ENCODE results near the gene PARK7. TPM values are rescaled to one million over a fixed set of nuclear protein-coding genes. Genes with fewer than 3 reads are reported as not detected.
"Not testable (repeated sequence)": the region's sequence is repeated elsewhere in the genome, so short reads cannot be mapped to it uniquely, and the experiment has no call there.

PARK7 gene
- total and polyA plus RNA-seq, 4 donors, result 192 to 503 (median 262) TPM

DNA sequence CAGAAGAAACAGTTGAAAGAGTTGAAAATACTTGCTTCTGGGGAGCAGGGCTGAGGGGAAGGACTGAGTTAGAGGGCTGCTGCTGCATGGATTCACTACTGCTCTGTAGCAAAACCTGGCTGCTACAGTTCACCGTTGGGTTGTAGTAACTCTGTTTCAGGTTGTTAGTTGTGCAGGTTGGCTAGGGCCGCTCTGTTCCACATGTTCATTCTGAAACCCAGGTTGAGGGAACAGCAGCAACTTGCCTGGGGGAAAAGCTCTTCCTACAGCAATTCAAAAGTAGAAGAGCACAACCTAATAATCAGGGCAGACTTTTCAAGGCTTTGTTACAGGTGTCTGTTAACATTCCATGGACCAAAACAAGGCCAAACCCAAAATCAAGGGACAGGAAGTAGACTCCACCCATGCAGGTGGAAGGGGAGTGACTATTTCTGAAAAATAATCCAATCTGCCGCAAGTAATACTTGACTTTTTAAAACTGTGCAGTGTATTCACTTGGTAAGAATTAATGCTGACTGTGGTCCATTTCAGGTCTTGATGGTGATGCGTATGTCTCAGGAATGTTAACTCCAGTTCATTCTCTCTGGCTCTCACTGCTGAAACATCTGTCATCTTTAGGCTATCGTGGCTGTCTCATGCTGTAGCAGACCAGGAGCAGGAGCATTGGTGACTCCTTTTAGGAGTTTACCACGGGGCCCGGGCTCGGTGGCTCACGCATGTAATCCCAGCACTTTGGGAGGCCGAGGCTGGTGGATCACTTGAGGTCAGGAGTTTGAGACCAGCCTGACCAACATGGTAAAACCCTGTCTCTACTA lies 5.1 kb upstream of the PARK7 start:
- no peaks in the 10 kb centered on the region for H3K9me3 ChIP-seq (ENCODE audit: control insufficient read depth, low read length)
- no peak for ATAC-seq (ENCODE audit: low FRiP score)

DNA sequence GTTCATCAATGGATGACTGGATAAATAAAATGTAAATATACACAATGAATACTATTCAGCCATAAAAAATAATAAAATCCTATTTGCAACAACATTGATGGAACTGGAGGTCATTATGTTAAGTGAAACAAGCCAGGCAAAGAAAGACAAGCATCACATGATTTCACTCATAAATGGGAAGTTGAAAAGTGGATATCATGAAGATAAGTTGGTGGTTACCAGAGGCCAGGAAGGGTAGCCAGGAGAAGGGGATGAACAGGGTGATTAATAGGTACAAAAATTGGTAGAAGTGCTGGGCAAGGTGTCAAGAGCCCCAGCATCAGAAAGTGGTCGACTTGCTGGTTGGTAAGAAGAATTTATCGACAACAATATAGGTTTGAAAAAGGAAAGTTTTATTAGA lies 1.3 kb upstream of the PARK7 start:
- WGBS, 2 donors, result 89 to 92% methylated on average over 2 of the region's 2 CpGs
- ATAC-seq (ENCODE audit: low FRiP score), result no peak
- intact Hi-C loops (cut with DNase I), result no loop called here
- no peak overlapping the region for H3K4me3 ChIP-seq (ENCODE audit: low read length in 2 of 2)
- no peaks in the 10 kb centered on the region for H3K27me3 ChIP-seq (ENCODE audit: control insufficient read depth in 1 of 2, insufficient read depth in 2 of 2, low read length in 1 of 2)
- H3K4me1 ChIP-seq (ENCODE audit: control insufficient read depth in 1 of 2, insufficient read depth in 2 of 2, low read length in 2 of 2), result no peaks in the 10 kb centered on the region
- DNase-seq, result no peak
- no peaks in the 10 kb centered on the region for H3K36me3 ChIP-seq (ENCODE audit: control insufficient read depth in 1 of 2, insufficient read depth in 2 of 2, low read length in 1 of 2)
- H3K27ac ChIP-seq (ENCODE audit: low read depth in 1 of 2, low read length in 2 of 2), result no peak overlapping the region
- H3K9me3 ChIP-seq (ENCODE audit: control insufficient read depth, low read length), result no peaks in the 10 kb centered on the region

More for the DNA sequence above, 5.1 kb upstream of the PARK7 start:
- Histone ChIP-seq H3K27me3 (ENCODE audit: control insufficient read depth in 1 of 2, insufficient read depth in 2 of 2, low read length in 1 of 2) (no peaks in the 10 kb centered on the region), H3K4me3 (ENCODE audit: low read length in 2 of 2) (no peak overlapping the region), H3K4me1 (ENCODE audit: control insufficient read depth in 1 of 2, insufficient read depth in 2 of 2, low read length in 2 of 2) (no peaks in the 10 kb centered on the region), H3K36me3 (ENCODE audit: control insufficient read depth in 1 of 2, insufficient read depth in 2 of 2, low read length in 1 of 2) (no peaks in the 10 kb centered on the region), H3K27ac (ENCODE audit: low read depth in 1 of 2, low read length in 2 of 2) (no peak overlapping the region)
- intact Hi-C loops (cut with DNase I), result no loop called here
- no peak for DNase-seq
- 81 to 82% methylated on average over 10 of the region's 10 CpGs for WGBS, 2 donors

DNA sequence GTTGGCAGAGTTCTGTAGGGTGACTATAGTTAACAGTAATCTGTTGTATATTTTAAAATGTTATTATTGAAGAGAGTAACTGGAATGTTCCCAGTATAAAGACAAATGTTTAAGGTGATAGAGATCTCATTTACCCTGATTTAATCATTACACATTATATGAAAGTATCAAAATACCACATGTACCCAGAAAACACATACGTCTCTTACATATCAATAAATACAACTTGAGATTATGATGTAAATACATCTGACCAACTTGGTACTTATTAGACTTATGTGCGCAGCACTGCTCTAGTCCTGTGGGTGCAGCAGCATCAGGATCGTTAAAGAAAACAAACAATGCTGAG lies 670 bp upstream of the PARK7 start:
- no peaks in the 10 kb centered on the region for H3K36me3 ChIP-seq (ENCODE audit: control insufficient read depth in 1 of 2, insufficient read depth in 2 of 2, low read length in 1 of 2)
- H3K27me3 ChIP-seq (ENCODE audit: control insufficient read depth in 1 of 2, insufficient read depth in 2 of 2, low read length in 1 of 2), result no peaks in the 10 kb centered on the region
- peak overlapping the region; percentile 13 to 65 for H3K4me3 ChIP-seq (ENCODE audit: low read length in 2 of 2)
- H3K4me1 ChIP-seq (ENCODE audit: control insufficient read depth in 1 of 2, insufficient read depth in 2 of 2, low read length in 2 of 2), result no peaks in the 10 kb centered on the region
- DNase-seq (no peak), ATAC-seq (ENCODE audit: low FRiP score) (no peak)
- peak overlapping the region; percentile 10 to 78 for H3K27ac ChIP-seq (ENCODE audit: low read depth in 1 of 2, low read length in 2 of 2)
- no peaks in the 10 kb centered on the region for H3K9me3 ChIP-seq (ENCODE audit: control insufficient read depth, low read length)
- intact Hi-C loops (cut with DNase I), result no loop called here
- 0% methylated on average over 3 of the region's 3 CpGs for WGBS, 2 donors

DNA sequence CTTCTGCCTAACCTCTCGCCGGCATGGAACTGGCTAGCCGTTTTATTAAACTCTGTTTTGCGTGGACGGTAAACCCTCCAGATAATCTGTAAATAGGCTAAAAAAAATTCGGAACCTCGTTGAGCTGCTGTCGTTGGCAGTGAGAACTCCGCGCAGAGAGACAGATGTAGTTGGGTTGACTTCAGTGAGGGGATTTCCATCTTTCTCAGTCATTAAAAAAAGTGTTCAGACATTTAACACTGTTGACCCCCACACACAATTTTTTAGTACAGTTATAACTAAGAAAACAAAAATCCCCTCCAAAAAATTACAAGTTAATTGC lies 464 bp downstream of the PARK7 start:
- intact Hi-C loops (cut with DNase I), result no loop called here
- no peak for ATAC-seq (ENCODE audit: low FRiP score)
- no peaks in the 10 kb centered on the region for H3K4me1 ChIP-seq (ENCODE audit: control insufficient read depth in 1 of 2, insufficient read depth in 2 of 2, low read length in 2 of 2)
- H3K4me3 ChIP-seq (ENCODE audit: low read length in 2 of 2), result peak overlapping the region; percentile 61 to 87
- peak overlapping the region in 1 of 2 donors; percentile 90 for H3K27ac ChIP-seq (ENCODE audit: low read depth in 1 of 2, low read length in 2 of 2)
- no peak for DNase-seq
- peaks cover 0 to 4% of the 10 kb centered on the region in 2 donors for H3K36me3 ChIP-seq (ENCODE audit: control insufficient read depth in 1 of 2, insufficient read depth in 2 of 2, low read length in 1 of 2)
- no peaks in the 10 kb centered on the region for H3K27me3 ChIP-seq (ENCODE audit: control insufficient read depth in 1 of 2, insufficient read depth in 2 of 2, low read length in 1 of 2)
- no peaks in the 10 kb centered on the region for H3K9me3 ChIP-seq (ENCODE audit: control insufficient read depth, low read length)
- WGBS, 2 donors, result 0% methylated on average over 10 of the region's 10 CpGs

DNA sequence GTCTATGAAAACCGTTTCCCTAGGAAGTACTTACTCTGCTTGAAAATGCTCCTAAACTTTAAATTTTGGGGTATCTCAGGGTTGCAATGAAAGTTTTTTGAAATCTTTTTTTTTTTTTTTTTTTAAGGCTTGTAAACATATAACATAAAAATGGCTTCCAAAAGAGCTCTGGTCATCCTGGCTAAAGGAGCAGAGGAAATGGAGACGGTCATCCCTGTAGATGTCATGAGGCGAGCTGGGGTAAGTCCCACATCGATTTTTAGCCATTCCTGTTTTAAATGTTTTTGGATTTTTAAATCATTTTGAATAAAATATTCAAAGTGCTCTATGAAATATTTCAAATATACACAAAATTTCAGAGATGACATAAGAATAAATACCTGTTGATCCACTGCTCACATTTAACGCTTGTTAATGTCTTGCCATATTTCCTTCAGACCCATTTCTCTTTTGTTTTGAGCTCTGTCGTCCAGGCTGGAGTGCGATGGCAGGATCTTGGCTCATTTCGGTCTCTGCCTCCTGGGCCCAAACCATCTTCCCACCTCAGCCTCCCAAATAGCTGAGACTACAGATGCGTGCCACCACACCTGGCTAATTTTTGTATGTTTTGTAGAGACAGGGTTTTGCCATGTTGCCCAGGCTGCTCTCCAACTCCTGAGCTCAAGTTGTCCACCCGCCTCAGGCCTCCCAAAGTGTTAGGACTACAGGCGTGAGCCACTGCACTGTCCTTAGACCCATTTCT lies 1.3 kb downstream of the PARK7 start:
- H3K4me1 ChIP-seq (ENCODE audit: control insufficient read depth in 1 of 2, insufficient read depth in 2 of 2, low read length in 2 of 2), result peaks cover 0 to 3% of the 10 kb centered on the region in 2 donors
- H3K4me3 ChIP-seq (ENCODE audit: low read length in 2 of 2), result no peak overlapping the region
- peak overlapping the region in 1 of 2 donors; percentile 41 for H3K27ac ChIP-seq (ENCODE audit: low read depth in 1 of 2, low read length in 2 of 2)
- no peaks in the 10 kb centered on the region for H3K9me3 ChIP-seq (ENCODE audit: control insufficient read depth, low read length)
- 84 to 86% methylated on average over 11 of the region's 11 CpGs for WGBS, 2 donors
- peaks cover 0 to 4% of the 10 kb centered on the region in 2 donors for H3K36me3 ChIP-seq (ENCODE audit: control insufficient read depth in 1 of 2, insufficient read depth in 2 of 2, low read length in 1 of 2)
- intact Hi-C loops (cut with DNase I), result no loop called here
- ATAC-seq (ENCODE audit: low FRiP score) (no peak), DNase-seq (no peak)
- no peaks in the 10 kb centered on the region for H3K27me3 ChIP-seq (ENCODE audit: control insufficient read depth in 1 of 2, insufficient read depth in 2 of 2, low read length in 1 of 2)

DNA sequence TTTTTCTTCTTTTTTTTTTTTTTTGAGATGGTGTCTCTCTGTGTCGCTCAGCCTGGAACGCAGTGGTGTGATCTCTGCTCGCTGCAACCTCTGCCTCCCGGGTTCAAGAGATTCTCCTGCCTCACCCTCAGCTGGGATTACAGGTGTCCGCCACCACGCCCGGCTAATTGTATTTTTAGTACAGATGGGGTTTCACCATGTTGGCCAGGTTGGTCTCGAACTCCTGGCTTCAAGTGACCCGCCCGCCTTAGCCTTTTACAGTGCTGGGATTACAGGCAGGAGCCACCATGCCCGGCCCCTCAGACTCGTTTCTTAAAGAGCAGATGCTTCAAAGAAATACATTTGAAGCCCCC lies 1.8 kb downstream of the PARK7 start:
- H3K4me3 ChIP-seq (ENCODE audit: low read length in 2 of 2); H3K27me3 ChIP-seq (ENCODE audit: control insufficient read depth in 1 of 2, insufficient read depth in 2 of 2, low read length in 1 of 2); intact Hi-C loops (cut with DNase I); H3K9me3 ChIP-seq (ENCODE audit: control insufficient read depth, low read length); H3K4me1 ChIP-seq (ENCODE audit: control insufficient read depth in 1 of 2, insufficient read depth in 2 of 2, low read length in 2 of 2); DNase-seq; ATAC-seq (ENCODE audit: low FRiP score); H3K36me3 ChIP-seq (ENCODE audit: control insufficient read depth in 1 of 2, insufficient read depth in 2 of 2, low read length in 1 of 2): not testable (repeated sequence)
- 94 to 95% methylated on average over 12 of the region's 12 CpGs for WGBS, 2 donors
- H3K27ac ChIP-seq (ENCODE audit: low read depth in 1 of 2, low read length in 2 of 2), result peak overlapping the region in 1 of 2 donors; percentile 7

DNA sequence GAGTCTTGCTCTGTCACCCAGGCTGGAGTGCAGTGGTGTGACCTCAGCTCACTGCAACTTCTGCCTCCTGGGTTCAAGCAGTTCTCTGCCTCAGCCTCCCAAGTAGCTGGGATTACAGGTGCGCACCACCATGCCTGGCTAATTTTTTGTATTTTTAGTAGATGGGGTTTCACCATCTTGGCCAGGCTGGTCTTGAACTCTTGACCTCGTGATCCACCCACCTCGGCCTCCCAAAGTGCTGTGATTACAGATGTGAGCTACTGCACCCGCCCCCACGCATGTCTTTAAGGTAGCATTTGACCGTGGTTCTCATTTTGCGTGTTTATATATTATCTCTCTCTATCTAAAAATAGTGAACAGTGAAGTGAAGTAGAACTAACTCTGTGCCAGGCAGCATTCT lies 2.3 kb downstream of the PARK7 start:
- H3K27me3 ChIP-seq (ENCODE audit: control insufficient read depth in 1 of 2, insufficient read depth in 2 of 2, low read length in 1 of 2); H3K36me3 ChIP-seq (ENCODE audit: control insufficient read depth in 1 of 2, insufficient read depth in 2 of 2, low read length in 1 of 2); H3K4me3 ChIP-seq (ENCODE audit: low read length in 2 of 2); ATAC-seq (ENCODE audit: low FRiP score); H3K9me3 ChIP-seq (ENCODE audit: control insufficient read depth, low read length); DNase-seq; intact Hi-C loops (cut with DNase I); H3K4me1 ChIP-seq (ENCODE audit: control insufficient read depth in 1 of 2, insufficient read depth in 2 of 2, low read length in 2 of 2): not testable (repeated sequence)
- WGBS, 2 donors, result 53 to 60% methylated on average over 7 of the region's 7 CpGs
- H3K27ac ChIP-seq (ENCODE audit: low read depth in 1 of 2, low read length in 2 of 2), result peak overlapping the region; percentile 9 to 81

DNA sequence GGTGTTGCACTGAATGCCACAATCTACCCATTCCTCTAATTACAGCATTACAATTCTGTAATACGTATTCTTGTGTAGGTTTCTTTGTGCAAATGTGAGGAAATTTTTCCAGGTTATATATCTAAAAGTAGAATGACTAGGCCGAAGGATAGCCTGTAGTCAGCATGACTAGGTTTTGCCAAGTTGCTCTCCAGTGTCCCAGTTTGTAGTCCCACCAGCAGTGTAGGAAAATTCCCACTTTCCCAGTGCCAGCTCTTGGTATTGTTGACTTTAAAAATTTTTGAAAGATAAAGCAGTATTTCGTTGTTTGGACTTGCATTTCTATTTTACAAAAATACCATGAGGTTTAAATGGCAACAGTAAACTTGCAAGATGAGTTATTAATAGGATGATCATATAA lies 3.0 kb downstream of the PARK7 start:
- no peaks in the 10 kb centered on the region for H3K9me3 ChIP-seq (ENCODE audit: control insufficient read depth, low read length)
- H3K36me3 ChIP-seq (ENCODE audit: control insufficient read depth in 1 of 2, insufficient read depth in 2 of 2, low read length in 1 of 2), result peaks cover 2 to 6% of the 10 kb centered on the region in 2 donors
- H3K27ac ChIP-seq (ENCODE audit: low read depth in 1 of 2, low read length in 2 of 2), result peak overlapping the region; percentile 9 to 81
- intact Hi-C loops (cut with DNase I), result no loop called here
- 7 to 8% methylated on average over 3 of the region's 3 CpGs for WGBS, 2 donors
- no peak for ATAC-seq (ENCODE audit: low FRiP score)
- no peak overlapping the region for H3K4me3 ChIP-seq (ENCODE audit: low read length in 2 of 2)
- peaks cover 0 to 3% of the 10 kb centered on the region in 2 donors for H3K4me1 ChIP-seq (ENCODE audit: control insufficient read depth in 1 of 2, insufficient read depth in 2 of 2, low read length in 2 of 2)
- H3K27me3 ChIP-seq (ENCODE audit: control insufficient read depth in 1 of 2, insufficient read depth in 2 of 2, low read length in 1 of 2), result no peaks in the 10 kb centered on the region
- DNase-seq, result no peak

DNA sequence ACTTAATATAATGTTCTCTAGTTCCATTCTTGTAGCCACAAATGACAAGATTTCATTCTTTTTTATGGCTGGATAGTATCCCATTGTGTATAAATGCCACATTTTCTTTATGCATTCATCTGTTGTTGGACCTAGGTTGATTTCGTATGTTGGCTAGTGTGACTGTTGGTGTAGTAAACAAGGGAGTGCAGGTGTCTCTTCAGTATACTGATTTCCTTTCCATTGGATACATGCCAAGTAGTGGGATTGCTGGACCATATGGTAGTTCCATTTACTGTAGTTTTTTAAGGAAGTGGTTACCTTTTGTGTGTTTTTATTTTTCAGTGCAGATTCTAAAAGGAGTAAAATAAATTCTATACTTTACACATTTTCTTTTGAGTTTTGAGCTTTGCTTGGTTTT lies 5.7 kb downstream of the PARK7 start:
- DNase-seq, result no peak
- no peaks in the 10 kb centered on the region for H3K9me3 ChIP-seq (ENCODE audit: control insufficient read depth, low read length)
- no peak for ATAC-seq (ENCODE audit: low FRiP score)
- no peaks in the 10 kb centered on the region for H3K27me3 ChIP-seq (ENCODE audit: control insufficient read depth in 1 of 2, insufficient read depth in 2 of 2, low read length in 1 of 2)
- peaks cover 2 to 11% of the 10 kb centered on the region in 2 donors for H3K36me3 ChIP-seq (ENCODE audit: control insufficient read depth in 1 of 2, insufficient read depth in 2 of 2, low read length in 1 of 2)
- intact Hi-C loops (cut with DNase I), result no loop called here
- no peak overlapping the region for H3K27ac ChIP-seq (ENCODE audit: low read depth in 1 of 2, low read length in 2 of 2)
- WGBS, 2 donors, result 69 to 76% methylated on average over 1 of the region's 1 CpG
- no peak overlapping the region for H3K4me3 ChIP-seq (ENCODE audit: low read length in 2 of 2)
- peaks cover 0 to 3% of the 10 kb centered on the region in 2 donors for H3K4me1 ChIP-seq (ENCODE audit: control insufficient read depth in 1 of 2, insufficient read depth in 2 of 2, low read length in 2 of 2)

Data from aorta (tissue), 5 donors.